ENCODE data around the gene TRMT11.

DNA sequence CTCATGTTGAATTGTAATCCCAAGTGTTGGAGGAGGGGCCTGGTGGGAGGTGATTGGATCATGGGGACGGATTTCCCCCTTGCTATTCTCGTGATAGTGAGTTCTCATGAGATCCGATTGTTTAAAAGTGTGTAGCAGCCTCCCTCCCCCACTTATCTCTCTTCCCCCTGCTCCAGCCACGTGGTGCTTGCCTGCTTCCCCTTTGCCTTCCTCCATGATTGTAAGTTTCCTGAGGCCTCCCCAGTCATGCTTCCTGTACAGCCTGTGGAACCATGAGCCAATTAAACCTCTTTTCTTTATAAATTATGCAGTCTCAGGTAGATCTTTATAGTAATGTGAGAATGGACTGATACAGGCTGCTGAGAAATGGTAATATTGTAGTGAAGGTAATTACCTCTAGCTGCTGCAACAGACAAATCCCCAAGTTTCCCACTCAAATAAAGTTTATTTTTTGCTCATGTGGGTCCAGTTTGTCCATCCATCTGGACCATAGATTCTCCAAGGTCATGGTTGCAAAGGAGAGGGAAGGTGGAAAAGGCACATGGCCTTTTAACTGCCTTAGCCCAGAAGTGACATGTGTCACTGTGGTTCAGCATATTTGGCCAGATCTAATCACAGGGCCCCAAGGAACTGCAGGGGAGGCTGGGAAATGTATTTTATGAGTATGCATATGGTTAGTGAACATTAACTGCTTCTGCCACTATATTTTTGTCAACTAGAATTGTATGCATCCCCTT, 89.2 kb downstream of the TRMT11 start:
- TF ChIP-seq, protein P1, sequence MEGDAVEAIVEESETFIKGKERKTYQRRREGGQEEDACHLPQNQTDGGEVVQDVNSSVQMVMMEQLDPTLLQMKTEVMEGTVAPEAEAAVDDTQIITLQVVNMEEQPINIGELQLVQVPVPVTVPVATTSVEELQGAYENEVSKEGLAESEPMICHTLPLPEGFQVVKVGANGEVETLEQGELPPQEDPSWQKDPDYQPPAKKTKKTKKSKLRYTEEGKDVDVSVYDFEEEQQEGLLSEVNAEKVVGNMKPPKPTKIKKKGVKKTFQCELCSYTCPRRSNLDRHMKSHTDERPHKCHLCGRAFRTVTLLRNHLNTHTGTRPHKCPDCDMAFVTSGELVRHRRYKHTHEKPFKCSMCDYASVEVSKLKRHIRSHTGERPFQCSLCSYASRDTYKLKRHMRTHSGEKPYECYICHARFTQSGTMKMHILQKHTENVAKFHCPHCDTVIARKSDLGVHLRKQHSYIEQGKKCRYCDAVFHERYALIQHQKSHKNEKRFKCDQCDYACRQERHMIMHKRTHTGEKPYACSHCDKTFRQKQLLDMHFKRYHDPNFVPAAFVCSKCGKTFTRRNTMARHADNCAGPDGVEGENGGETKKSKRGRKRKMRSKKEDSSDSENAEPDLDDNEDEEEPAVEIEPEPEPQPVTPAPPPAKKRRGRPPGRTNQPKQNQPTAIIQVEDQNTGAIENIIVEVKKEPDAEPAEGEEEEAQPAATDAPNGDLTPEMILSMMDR (conservative IDR thresholded peaks at IDR 0.05; ENCODE audit: low read depth, low read length), result no peak
- TF ChIP-seq EZH2 (IDR thresholded peaks at IDR 0.05; ENCODE audit: low read length, unreplicated experiment) (no peak), EZH2phosphoT487 (IDR thresholded peaks at IDR 0.05; ENCODE audit: borderline replicate concordance, low read length) (no peak)
